Measurements from ENCODE around the gene CHST15. TPM values are rescaled to one million over a fixed set of nuclear protein-coding genes. Genes with fewer than 3 reads are reported as not detected.

The CHST15 gene
- total RNA-seq, 1 donor from 2014 or later = 148 TPM

DNA sequence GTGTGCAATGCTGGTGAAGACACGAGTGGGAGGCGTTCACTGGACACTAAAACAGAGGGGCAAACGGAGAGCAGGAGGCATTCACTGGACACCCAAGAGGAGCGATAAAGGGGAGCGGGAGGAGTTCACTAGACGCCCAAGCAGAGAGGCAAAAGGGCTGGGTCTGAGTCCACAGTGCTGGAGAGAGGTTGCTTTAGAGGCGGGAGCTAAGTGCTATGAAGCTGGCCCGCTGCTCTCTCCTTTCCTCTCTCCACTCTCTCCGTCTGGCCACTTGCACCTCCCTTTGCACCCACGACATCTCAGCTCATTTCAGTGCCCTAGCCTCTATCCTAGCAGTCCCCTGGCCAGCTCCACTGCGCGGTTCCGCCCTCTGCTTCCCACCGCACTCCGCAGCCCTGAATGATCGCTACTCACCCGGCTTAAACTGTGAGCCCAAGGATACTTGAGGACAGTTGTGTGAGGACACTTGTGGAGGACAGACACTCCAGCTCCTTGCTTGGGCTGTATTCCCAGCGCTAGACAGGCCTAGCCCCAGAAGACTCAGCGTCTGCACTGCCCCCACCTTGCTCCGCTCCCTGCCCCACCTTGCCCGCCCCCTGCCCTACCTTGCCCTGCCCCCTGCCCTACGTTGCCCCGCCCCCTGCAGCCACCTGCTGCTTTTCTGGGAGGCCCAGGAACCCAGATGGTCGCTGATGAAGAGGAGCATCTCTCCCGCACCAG, 123.0 kb downstream of the CHST15 start:
- peaks cover 17% of the 10 kb centered on the region for H3K27me3 Mint-ChIP-seq (ENCODE audit: unreplicated experiment)
- no peaks in the 10 kb centered on the region for H3K9me3 Mint-ChIP-seq (ENCODE audit: unreplicated experiment)
- no peak overlapping the region for H3K27ac Mint-ChIP-seq (ENCODE audit: unreplicated experiment)
- DNase-seq (ENCODE audit: low spot score) = no peak
- peaks cover 7% of the 10 kb centered on the region for H3K36me3 Mint-ChIP-seq (ENCODE audit: low read depth, unreplicated experiment)
- TF ChIP-seq CTCF (IDR thresholded peaks at IDR 0.05; ENCODE audit: unreplicated experiment) = no peak
- peaks cover 12% of the 10 kb centered on the region for H3K4me1 Mint-ChIP-seq (ENCODE audit: unreplicated experiment)
- no peak overlapping the region for H3K4me3 Mint-ChIP-seq (ENCODE audit: unreplicated experiment)

DNA sequence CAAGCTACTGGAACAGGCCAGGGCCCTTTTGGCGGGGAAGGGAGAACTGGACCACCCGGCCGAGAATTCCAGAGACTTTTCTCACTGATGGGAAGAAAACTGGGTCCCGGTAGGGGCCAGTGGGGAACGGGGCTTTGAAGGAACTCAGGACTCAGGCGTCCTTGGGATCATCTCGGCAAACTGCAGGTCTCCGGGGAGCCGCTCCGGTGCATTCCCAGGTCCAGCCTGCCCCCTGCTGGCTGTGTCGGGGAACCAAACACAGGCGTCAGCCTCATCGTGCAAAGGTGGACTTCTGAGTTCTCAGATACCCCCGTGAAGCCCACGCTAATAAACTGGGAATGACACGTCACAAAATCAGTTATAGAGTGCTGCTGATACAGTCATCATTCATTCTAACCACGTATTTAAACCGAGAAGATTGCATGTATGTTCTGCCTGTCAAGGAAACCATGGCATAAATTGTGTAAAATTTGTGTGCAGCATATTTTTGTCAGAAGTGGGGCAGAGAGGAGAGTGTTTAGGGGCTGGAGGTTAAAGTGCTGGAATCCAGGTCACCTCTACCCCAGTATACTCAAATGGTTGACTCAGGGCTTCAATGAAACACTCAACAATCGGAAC, 125.7 kb downstream of the CHST15 start:
- H3K27ac Mint-ChIP-seq (ENCODE audit: unreplicated experiment) = no peak overlapping the region
- no peaks in the 10 kb centered on the region for H3K9me3 Mint-ChIP-seq (ENCODE audit: unreplicated experiment)
- peaks cover 9% of the 10 kb centered on the region for H3K27me3 Mint-ChIP-seq (ENCODE audit: unreplicated experiment)
- peaks cover 7% of the 10 kb centered on the region for H3K36me3 Mint-ChIP-seq (ENCODE audit: low read depth, unreplicated experiment)
- no peak overlapping the region for H3K4me3 Mint-ChIP-seq (ENCODE audit: unreplicated experiment)
- DNase-seq (ENCODE audit: low spot score) = peak; percentile 93
- TF ChIP-seq CTCF (IDR thresholded peaks at IDR 0.05; ENCODE audit: unreplicated experiment) = peak; percentile 91
- peaks cover 17% of the 10 kb centered on the region for H3K4me1 Mint-ChIP-seq (ENCODE audit: unreplicated experiment)

DNA sequence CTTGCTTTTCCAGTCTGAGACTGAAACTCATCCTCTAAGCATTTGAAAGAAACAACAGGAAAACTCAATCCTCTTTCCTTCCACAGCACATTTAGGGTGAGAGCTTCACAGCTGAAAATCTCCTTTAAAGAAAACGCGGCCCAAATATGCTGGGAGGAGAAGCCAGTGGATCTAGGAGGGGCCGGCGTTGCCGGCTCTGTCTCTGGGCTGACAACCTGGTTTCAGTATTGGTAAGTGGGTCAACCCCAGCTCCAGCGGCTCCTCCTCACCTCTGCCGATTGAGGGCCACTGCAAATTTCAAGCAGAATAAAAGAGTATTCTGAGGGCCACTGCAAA, 126.5 kb downstream of the CHST15 start:
- Mint-ChIP-seq H3K27ac (ENCODE audit: unreplicated experiment) (no peak overlapping the region), H3K27me3 (ENCODE audit: unreplicated experiment) (peaks cover 6% of the 10 kb centered on the region), H3K9me3 (ENCODE audit: unreplicated experiment) (no peaks in the 10 kb centered on the region), H3K36me3 (ENCODE audit: low read depth, unreplicated experiment) (peaks cover 5% of the 10 kb centered on the region), H3K4me1 (ENCODE audit: unreplicated experiment) (peaks cover 16% of the 10 kb centered on the region), H3K4me3 (ENCODE audit: unreplicated experiment) (no peak overlapping the region)
- TF ChIP-seq CTCF (IDR thresholded peaks at IDR 0.05; ENCODE audit: unreplicated experiment) = no peak
- DNase-seq (ENCODE audit: low spot score) = no peak

DNA sequence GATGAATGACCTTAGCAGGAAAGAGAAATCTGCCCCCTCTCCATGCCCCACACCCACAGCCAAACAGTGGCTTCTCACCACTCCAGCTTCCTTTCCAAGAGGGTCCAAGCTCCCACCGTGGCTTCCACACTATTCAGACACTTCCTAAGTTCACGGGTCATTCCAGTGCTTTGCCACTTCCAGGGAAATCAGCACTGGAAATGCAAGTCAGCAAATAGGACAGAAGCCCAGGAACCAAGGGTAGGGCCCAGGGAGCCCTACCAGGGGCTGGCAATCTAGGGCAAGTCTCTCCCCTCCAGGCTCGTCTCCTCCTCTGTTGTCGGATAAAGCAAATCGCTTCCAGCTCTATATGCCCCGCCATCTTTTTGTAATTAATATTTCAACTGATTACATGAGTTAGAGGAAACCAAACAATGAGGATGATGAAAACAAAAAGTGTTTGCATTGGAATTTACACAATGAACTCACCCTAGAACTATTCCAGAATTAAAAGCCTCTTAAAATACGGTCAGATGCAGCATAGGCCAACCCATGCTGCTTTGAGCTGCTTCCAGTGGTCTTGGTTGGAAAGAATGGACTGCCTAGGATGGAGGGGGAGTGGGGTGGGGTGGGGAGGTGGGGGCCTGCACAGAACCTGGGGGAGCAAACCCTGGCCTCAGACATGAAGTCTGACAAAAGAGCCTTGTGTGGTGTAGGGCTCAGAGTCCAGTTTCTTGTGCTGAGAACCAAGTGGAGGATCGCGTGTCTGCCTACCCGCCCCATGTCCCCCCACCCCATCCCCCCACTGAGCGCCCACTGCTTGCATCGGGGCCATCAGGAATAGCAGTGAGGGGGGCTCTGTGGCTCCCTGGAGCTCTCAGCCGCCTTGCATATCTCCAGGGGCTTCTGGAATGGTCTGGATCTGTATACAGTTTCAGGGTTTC, 127.2 kb downstream of the CHST15 start:
- Mint-ChIP-seq H3K27ac (ENCODE audit: unreplicated experiment) (no peak overlapping the region), H3K4me3 (ENCODE audit: unreplicated experiment) (no peak overlapping the region), H3K36me3 (ENCODE audit: low read depth, unreplicated experiment) (no peaks in the 10 kb centered on the region), H3K4me1 (ENCODE audit: unreplicated experiment) (peaks cover 12% of the 10 kb centered on the region), H3K27me3 (ENCODE audit: unreplicated experiment) (peaks cover 4% of the 10 kb centered on the region), H3K9me3 (ENCODE audit: unreplicated experiment) (no peaks in the 10 kb centered on the region)
- TF ChIP-seq CTCF (IDR thresholded peaks at IDR 0.05; ENCODE audit: unreplicated experiment) = no peak
- DNase-seq (ENCODE audit: low spot score) = no peak

All from endothelial cell (in vitro differentiated cells).